OCI-LY7 (cell line): ENCODE results near the gene EFNA4.

Experiments used
- CTCF ChIP-seq: fragments of 200-600 bp; sonication (generic); conservative IDR thresholded peaks from 2 replicates; pipeline ENCODE4 v1.5.1; 2014; ENCODE audit warnings: mild to moderate bottlenecking, antibody characterized with exemption, low read length, moderate library complexity, mixed read lengths
- EZH2phosphoT487 ChIP-seq: fragments of 200-600 bp; sonication (generic); IDR thresholded peaks from 2 replicates; pipeline ENCODE4 v1.6.1; 2018; ENCODE audit warnings: low read depth, borderline replicate concordance, mild to moderate bottlenecking, mixed run types, antibody characterized with exemption, low read length, moderate library complexity, mixed read lengths

GRCh38 chr1:155081472-155082300 lies 18.1 kb downstream of the EFNA4 start:
- TF ChIP-seq CTCF (no peak), EZH2phosphoT487 (no peak; the same call in 1 of the 2 replicates)
